Measurements from ENCODE around the gene ZMAT5. TPM values are rescaled to one million over a fixed set of nuclear protein-coding genes. Genes with fewer than 3 reads are reported as not detected.

Gene ZMAT5
- total and polyA plus RNA-seq, 2 of the 13 experiments (the other 11 are each of a cell fraction or from before 2014, with no cell fraction given), result 20.7 to 27.8 TPM

- TF ChIP-seq DZIP1 (CRISPR knock-in tag; IDR thresholded peaks at IDR 0.05), result no peak; the same call in 1 of the 2 replicates
- TF ChIP-seq SMARCE1 (IDR thresholded peaks at IDR 0.05; ENCODE audit: borderline replicate concordance), result no peak
- TF ChIP-seq RBM39 (IDR thresholded peaks at IDR 0.05; ENCODE audit: low read depth, low read length, poor library complexity, severe bottlenecking), result no peak
- peak; percentile 89 for TF ChIP-seq ZNF354B (CRISPR knock-in tag; IDR thresholded peaks at IDR 0.05)
- TF ChIP-seq PHF8 (CRISPR knock-in tag; IDR thresholded peaks at IDR 0.05), result peak; percentile 49
- peak; percentile 55; the same call in 1 of the 2 replicates for TF ChIP-seq TEAD2 (CRISPR knock-in tag; IDR thresholded peaks at IDR 0.05)
- TF ChIP-seq ZNF331 (CRISPR knock-in tag; IDR thresholded peaks at IDR 0.05), result peak; percentile 95
- no peak for TF ChIP-seq ZBTB38 (CRISPR knock-in tag; IDR thresholded peaks at IDR 0.05)
- no peak for TF ChIP-seq BCLAF1 (IDR thresholded peaks at IDR 0.05)
- peak; percentile 50; the same call in 1 of the 2 replicates for TF ChIP-seq PAX8 (CRISPR knock-in tag; IDR thresholded peaks at IDR 0.05; ENCODE audit: borderline replicate concordance)
- no peak for TF ChIP-seq RCOR2 (CRISPR knock-in tag; IDR thresholded peaks at IDR 0.05)
- no peak for TF ChIP-seq SRSF1 (optimal IDR thresholded peaks at IDR 0.05; ENCODE audit: low read depth, low read length)
- TF ChIP-seq KDM6A (CRISPR knock-in tag; IDR thresholded peaks at IDR 0.05; ENCODE audit: low read depth), result no peak
- peak; percentile 85 for TF ChIP-seq IKZF4 (CRISPR knock-in tag; IDR thresholded peaks at IDR 0.05; ENCODE audit: borderline replicate concordance, low read depth, not compliant biosample characterization)
- no peak for TF ChIP-seq SYNCRIP (IDR thresholded peaks at IDR 0.05; ENCODE audit: insufficient read depth, low read depth, low read length)
- no peak for TF ChIP-seq MED8 (CRISPR knock-in tag; IDR thresholded peaks at IDR 0.05; ENCODE audit: insufficient replicate concordance)
- no peak for TF ChIP-seq FOXA1 (IDR thresholded peaks at IDR 0.05)
- no peak for TF ChIP-seq FOXA1 (CRISPR knock-in tag; IDR thresholded peaks at IDR 0.05)
- TF ChIP-seq ZBTB39 (CRISPR knock-in tag; IDR thresholded peaks at IDR 0.05), result no peak
- TF ChIP-seq NFE2 (CRISPR knock-in tag; IDR thresholded peaks at IDR 0.05), result no peak
- TF ChIP-seq ZNF710 (CRISPR knock-in tag; IDR thresholded peaks at IDR 0.05; ENCODE audit: borderline replicate concordance), result no peak
Measured at GRCh38 chr22:29716814-29717545, 49.8 kb downstream of the ZMAT5 start (continued).
